ENCODE results near the gene NR0B2. TPM values are rescaled to one million over a fixed set of nuclear protein-coding genes. Genes with fewer than 3 reads are reported as not detected.

NR0B2 gene
- total and polyA plus RNA-seq, 2 of the 13 experiments (the other 11 are each of a cell fraction or from before 2014, with no cell fraction given): 72.5 to 133 TPM

GRCh38 chr1:26913754-26914619 lies at the start of gene NR0B2 (continued):
- TF ChIP-seq ZNF660 (CRISPR knock-in tag; IDR thresholded peaks at IDR 0.05; ENCODE audit: borderline replicate concordance, low read depth): no peak
- TF ChIP-seq JUNB (CRISPR knock-in tag; IDR thresholded peaks at IDR 0.05; ENCODE audit: borderline replicate concordance): peak; percentile 97
- TF ChIP-seq FOXO4 (CRISPR knock-in tag; conservative IDR thresholded peaks at IDR 0.05): no peak; the same call in 1 of the 2 replicates
- TF ChIP-seq MAFK (conservative IDR thresholded peaks at IDR 0.05 in 1 of 2, IDR thresholded peaks at IDR 0.05 in 1 of 2; ENCODE audit: low read length in 2 of 2): peak; percentile 57 to 67
- peak; percentile 99 for TF ChIP-seq SKI (IDR thresholded peaks at IDR 0.05; ENCODE audit: partially characterized antibody)
- TF ChIP-seq, protein P1, sequence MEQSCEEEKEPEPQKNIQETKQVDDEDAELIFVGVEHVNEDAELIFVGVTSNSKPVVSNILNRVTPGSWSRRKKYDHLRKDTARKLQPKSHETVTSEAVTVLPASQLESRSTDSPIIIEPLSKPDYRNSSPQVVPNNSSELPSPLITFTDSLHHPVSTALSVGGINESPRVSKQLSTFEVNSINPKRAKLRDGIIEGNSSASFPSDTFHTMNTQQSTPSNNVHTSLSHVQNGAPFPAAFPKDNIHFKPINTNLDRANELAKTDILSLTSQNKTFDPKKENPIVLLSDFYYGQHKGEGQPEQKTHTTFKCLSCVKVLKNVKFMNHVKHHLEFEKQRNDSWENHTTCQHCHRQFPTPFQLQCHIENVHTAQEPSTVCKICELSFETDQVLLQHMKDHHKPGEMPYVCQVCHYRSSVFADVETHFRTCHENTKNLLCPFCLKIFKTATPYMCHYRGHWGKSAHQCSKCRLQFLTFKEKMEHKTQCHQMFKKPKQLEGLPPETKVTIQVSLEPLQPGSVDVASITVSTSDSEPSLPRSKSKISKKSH (CRISPR knock-in tag; IDR thresholded peaks at IDR 0.05; ENCODE audit: borderline replicate concordance): no peak
- TF ChIP-seq SOX5 (CRISPR knock-in tag; IDR thresholded peaks at IDR 0.05; ENCODE audit: borderline replicate concordance): peak; percentile 93
- peak; percentile 57; the same call in 1 of the 2 replicates for TF ChIP-seq ZNF816 (CRISPR knock-in tag; IDR thresholded peaks at IDR 0.05; ENCODE audit: borderline replicate concordance)
- no peak for TF ChIP-seq PHB2 (IDR thresholded peaks at IDR 0.05; ENCODE audit: partially characterized antibody)
- peak; percentile 35; the same call in 1 of the 2 replicates for TF ChIP-seq RBAK (CRISPR knock-in tag; IDR thresholded peaks at IDR 0.05)
- TF ChIP-seq, protein P2, sequence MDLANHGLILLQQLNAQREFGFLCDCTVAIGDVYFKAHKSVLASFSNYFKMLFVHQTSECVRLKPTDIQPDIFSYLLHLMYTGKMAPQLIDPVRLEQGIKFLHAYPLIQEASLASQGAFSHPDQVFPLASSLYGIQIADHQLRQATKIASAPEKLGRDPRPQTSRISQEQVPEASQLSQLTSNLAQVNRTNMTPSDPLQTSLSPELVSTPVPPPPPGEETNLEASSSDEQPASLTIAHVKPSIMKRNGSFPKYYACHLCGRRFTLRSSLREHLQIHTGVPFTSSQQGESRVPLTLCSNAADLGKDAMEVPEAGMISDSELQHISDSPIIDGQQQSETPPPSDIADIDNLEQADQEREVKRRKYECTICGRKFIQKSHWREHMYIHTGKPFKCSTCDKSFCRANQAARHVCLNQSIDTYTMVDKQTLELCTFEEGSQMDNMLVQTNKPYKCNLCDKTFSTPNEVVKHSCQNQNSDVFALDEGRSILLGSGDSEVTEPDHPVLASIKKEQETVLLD (CRISPR knock-in tag; IDR thresholded peaks at IDR 0.05; ENCODE audit: low read depth): 0 out of 2 replicates have a peak, but pooled peaks have one; percentile 44
- peak; percentile 43 for TF ChIP-seq ZFP36L1 (CRISPR knock-in tag; IDR thresholded peaks at IDR 0.05)
- 0 out of 2 replicates have a peak, but pooled peaks have one; percentile 25 for TF ChIP-seq ZNF180 (CRISPR knock-in tag; IDR thresholded peaks at IDR 0.05; ENCODE audit: borderline replicate concordance, low read depth)
- peak; percentile 97 for TF ChIP-seq ZNF7 (CRISPR knock-in tag; IDR thresholded peaks at IDR 0.05)
- 0 out of 2 replicates have a peak, but pooled peaks have one; percentile 40 for TF ChIP-seq PCBP1 (IDR thresholded peaks at IDR 0.05; ENCODE audit: borderline replicate concordance, low read depth, low read length)
- TF ChIP-seq ZNF343 (CRISPR knock-in tag; IDR thresholded peaks at IDR 0.05): peak; percentile 68; the same call in 1 of the 2 replicates
- TF ChIP-seq ZNF333 (CRISPR knock-in tag; IDR thresholded peaks at IDR 0.05; ENCODE audit: borderline replicate concordance): 0 out of 2 replicates have a peak, but pooled peaks have one; percentile 73
- TF ChIP-seq ZNF460 (CRISPR knock-in tag; IDR thresholded peaks at IDR 0.05; ENCODE audit: borderline replicate concordance): peak; percentile 34; the same call in 1 of the 2 replicates
- TF ChIP-seq, protein P3, sequence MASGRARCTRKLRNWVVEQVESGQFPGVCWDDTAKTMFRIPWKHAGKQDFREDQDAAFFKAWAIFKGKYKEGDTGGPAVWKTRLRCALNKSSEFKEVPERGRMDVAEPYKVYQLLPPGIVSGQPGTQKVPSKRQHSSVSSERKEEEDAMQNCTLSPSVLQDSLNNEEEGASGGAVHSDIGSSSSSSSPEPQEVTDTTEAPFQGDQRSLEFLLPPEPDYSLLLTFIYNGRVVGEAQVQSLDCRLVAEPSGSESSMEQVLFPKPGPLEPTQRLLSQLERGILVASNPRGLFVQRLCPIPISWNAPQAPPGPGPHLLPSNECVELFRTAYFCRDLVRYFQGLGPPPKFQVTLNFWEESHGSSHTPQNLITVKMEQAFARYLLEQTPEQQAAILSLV (CRISPR knock-in tag; IDR thresholded peaks at IDR 0.05; ENCODE audit: borderline replicate concordance): peak; percentile 54; the same call in 1 of the 2 replicates
- no peak; the same call in 1 of the 2 replicates for TF ChIP-seq IRF1 (CRISPR knock-in tag; IDR thresholded peaks at IDR 0.05; ENCODE audit: low read depth)
- no peak; the same call in 1 of the 2 replicates for TF ChIP-seq CC2D1A (CRISPR knock-in tag; IDR thresholded peaks at IDR 0.05)
- TF ChIP-seq KDM6A (CRISPR knock-in tag; IDR thresholded peaks at IDR 0.05; ENCODE audit: low read depth): peak; percentile 99

Measured in HepG2 (cell line).